ENCODE measurements around the gene CUEDC1. TPM values are rescaled to one million over a fixed set of nuclear protein-coding genes. Genes with fewer than 3 reads are reported as not detected.

The CUEDC1 gene
- total and polyA plus RNA-seq, 4 donors = 19.7 to 55.7 (median 29.2) TPM

DNA sequence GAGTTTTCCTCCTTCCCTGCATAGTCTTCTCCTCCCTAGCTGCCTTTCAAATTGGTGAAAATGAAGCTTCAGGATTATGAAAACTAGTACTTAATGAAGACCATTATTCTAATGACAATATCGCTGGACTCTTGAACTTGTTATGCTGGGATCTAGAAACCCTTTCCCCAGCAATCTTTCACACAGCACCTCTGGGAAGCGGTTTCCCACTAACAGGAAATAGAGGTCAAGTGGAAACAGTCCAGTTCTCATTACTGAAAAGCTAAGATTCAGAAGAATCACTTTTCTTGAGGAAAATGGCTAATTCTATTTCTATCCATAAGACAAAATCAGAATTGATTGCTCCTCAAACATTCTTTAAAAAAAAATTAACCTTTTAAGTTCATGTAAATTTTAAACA, 34.8 kb upstream of the CUEDC1 start:
- TF ChIP-seq, protein P1, sequence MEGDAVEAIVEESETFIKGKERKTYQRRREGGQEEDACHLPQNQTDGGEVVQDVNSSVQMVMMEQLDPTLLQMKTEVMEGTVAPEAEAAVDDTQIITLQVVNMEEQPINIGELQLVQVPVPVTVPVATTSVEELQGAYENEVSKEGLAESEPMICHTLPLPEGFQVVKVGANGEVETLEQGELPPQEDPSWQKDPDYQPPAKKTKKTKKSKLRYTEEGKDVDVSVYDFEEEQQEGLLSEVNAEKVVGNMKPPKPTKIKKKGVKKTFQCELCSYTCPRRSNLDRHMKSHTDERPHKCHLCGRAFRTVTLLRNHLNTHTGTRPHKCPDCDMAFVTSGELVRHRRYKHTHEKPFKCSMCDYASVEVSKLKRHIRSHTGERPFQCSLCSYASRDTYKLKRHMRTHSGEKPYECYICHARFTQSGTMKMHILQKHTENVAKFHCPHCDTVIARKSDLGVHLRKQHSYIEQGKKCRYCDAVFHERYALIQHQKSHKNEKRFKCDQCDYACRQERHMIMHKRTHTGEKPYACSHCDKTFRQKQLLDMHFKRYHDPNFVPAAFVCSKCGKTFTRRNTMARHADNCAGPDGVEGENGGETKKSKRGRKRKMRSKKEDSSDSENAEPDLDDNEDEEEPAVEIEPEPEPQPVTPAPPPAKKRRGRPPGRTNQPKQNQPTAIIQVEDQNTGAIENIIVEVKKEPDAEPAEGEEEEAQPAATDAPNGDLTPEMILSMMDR (IDR thresholded peaks at IDR 0.05; ENCODE audit: control extremely low read depth, extremely low read depth) = no peak
- ATAC-seq (ENCODE audit: insufficient read depth, low FRiP score) (no peak), DNase-seq (no peak)
- no peaks in the 10 kb centered on the region for H3K36me3 ChIP-seq (ENCODE audit: control insufficient read depth in 4 of 4, insufficient read depth in 4 of 4, low read length in 4 of 4)
- no peaks in the 10 kb centered on the region for H3K27me3 ChIP-seq (ENCODE audit: control insufficient read depth in 3 of 3, insufficient read depth in 3 of 3, low read length in 2 of 3)
- peak overlapping the region in 1 of 2 donors; percentile 66 for H3K27ac ChIP-seq (ENCODE audit: low read depth in 1 of 2, low read length in 1 of 2)
- 72 to 78% methylated on average over 2 of the region's 2 CpGs for WGBS, 2 donors
- no peak overlapping the region for H3K9ac ChIP-seq (ENCODE audit: insufficient read depth in 1 of 2, low read length in 2 of 2)
- no peak overlapping the region for H3K4me3 ChIP-seq
- H3K4me1 ChIP-seq (ENCODE audit: control insufficient read depth in 5 of 5, insufficient read depth in 5 of 5, low read length in 5 of 5) = peaks cover 4 to 43% (median 13%) of the 10 kb centered on the region in 5 donors
- H3K9me3 ChIP-seq (ENCODE audit: control insufficient read depth in 4 of 4, insufficient read depth in 3 of 4, low read length in 3 of 4) = no peaks in the 10 kb centered on the region

DNA sequence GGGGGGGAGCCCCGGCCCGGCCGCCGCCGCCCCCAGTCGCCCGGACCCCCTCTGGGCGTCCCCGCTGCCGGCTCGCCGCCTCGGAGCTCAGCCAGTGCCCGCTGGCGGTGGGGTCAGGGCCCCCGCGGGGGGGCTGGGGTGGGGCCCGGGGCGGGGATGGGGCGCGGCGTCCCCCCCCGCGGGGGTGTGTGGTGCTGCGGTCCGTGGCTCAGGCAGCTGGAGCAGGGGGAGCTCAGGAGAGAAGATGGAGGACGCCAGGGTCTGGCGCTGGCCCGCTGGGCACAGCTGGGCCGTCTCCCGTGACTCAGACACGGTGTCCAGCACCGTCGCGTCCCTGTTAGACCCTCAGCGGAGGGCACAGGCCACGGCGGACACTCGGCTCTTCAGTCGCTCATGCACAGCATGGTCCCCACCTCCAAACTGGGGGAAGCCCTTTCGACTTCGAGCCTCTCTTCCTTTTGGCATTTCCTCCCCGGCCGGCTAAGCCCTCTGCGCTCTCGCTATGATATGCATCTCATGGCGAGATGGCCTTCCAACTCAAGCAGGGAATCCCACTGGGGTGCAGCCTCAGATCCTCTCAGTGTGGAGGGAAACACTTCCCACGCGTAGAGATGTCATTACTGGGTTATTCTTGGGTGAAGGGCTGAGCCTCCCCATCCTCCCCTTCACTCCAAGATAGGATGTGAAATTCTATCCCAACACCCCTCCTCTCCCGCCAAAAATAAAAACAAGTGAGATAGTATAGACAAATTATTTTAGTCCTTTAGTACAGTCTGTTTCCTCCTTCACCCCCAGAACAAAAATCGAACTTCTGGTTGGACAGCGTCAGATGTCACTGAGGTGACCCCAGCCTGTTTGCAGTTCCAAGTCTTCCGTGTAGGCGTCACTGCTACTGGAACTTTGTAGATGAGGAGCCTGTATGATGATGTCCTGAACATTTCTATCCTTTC, 33.4 kb upstream of the CUEDC1 start:
- TF ChIP-seq, protein P1 (IDR thresholded peaks at IDR 0.05; ENCODE audit: control extremely low read depth, extremely low read depth) = no peak
- Histone ChIP-seq H3K36me3 (ENCODE audit: control insufficient read depth in 4 of 4, insufficient read depth in 4 of 4, low read length in 4 of 4) (no peaks in the 10 kb centered on the region), H3K9me3 (ENCODE audit: control insufficient read depth in 4 of 4, insufficient read depth in 3 of 4, low read length in 3 of 4) (no peaks in the 10 kb centered on the region), H3K27me3 (ENCODE audit: control insufficient read depth in 3 of 3, insufficient read depth in 3 of 3, low read length in 2 of 3) (no peaks in the 10 kb centered on the region), H3K4me3 (peak overlapping the region; percentile 93), H3K4me1 (ENCODE audit: control insufficient read depth in 5 of 5, insufficient read depth in 5 of 5, low read length in 5 of 5) (peaks cover 2 to 53% (median 26%) of the 10 kb centered on the region in 5 donors), H3K9ac (ENCODE audit: insufficient read depth in 1 of 2, low read length in 2 of 2) (peak overlapping the region in 1 of 2 donors; percentile 73), H3K27ac (ENCODE audit: low read depth in 1 of 2, low read length in 1 of 2) (peak overlapping the region; percentile 93 to 99)
- ATAC-seq (ENCODE audit: insufficient read depth, low FRiP score) = peak; percentile 80
- 3% methylated on average over 44 to 54 of the region's 54 CpGs for WGBS, 2 donors
- peak; percentile 84 to 85 (median 84) for DNase-seq

DNA sequence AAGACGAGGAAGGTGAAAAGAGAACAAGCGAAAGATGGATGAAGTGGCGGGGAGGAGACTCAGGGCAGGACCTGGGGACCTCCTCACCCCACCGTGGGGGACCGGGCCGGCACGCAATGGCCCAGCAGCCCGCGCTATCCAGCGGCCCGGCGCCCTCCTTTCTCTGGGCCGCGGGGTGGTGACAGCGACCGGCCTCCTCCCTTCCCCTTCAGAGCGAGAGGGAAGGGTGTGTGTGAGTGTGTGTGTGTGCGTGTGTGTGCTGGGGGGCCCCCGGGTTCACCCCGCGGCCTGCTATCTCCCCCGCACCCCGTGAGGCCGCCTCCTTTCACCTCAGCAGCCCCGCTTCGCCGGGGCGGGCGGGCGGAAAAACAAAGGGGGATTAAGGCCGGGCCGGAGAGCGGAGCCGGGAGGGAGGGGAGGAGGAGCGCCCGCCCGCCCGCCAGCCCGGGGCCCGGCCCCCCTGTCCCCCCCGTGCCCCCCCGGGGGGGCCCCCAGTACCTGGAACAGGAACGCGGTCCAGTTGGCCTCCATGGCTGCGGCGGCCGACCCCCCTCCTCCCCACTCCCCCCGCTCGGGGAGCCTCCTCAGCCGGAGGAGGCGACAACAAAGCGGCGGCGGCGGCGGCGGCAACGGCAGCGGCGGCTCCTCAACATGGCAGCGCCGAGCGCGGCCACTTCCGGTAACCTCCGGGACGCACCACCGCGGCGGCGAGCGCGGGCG, 32.5 kb upstream of the CUEDC1 start, which contains the start of gene VEZF1:
TSS of gene VEZF1 (minus strand) at position 674 of the 720 bp plus-strand sequence. CDS start at position 531, 143 bp downstream.
- Histone ChIP-seq H3K4me3 (peak within 1 kb of the TSS; percentile 93), H3K36me3 (ENCODE audit: control insufficient read depth in 4 of 4, insufficient read depth in 4 of 4, low read length in 4 of 4) (peaks cover 0 to 5% (median under 1%) of the 10 kb centered on the region in 4 donors), H3K27me3 (ENCODE audit: control insufficient read depth in 3 of 3, insufficient read depth in 3 of 3, low read length in 2 of 3) (no peaks in the 10 kb centered on the region), H3K27ac (ENCODE audit: low read depth in 1 of 2, low read length in 1 of 2) (peak within 1 kb of the TSS; percentile 93 to 99), H3K9me3 (ENCODE audit: control insufficient read depth in 4 of 4, insufficient read depth in 3 of 4, low read length in 3 of 4) (no peaks in the 10 kb centered on the region), H3K9ac (ENCODE audit: insufficient read depth in 1 of 2, low read length in 2 of 2) (peak within 1 kb of the TSS; percentile 87 to 95), H3K4me1 (ENCODE audit: control insufficient read depth in 5 of 5, insufficient read depth in 5 of 5, low read length in 5 of 5) (peaks cover 5 to 60% (median 30%) of the 10 kb centered on the region in 5 donors)
- WGBS, 2 donors = 0% methylated on average over 8 to 74 of the region's 74 CpGs
- DNase-seq (peak; percentile 83 to 86 (median 85)), ATAC-seq (ENCODE audit: insufficient read depth, low FRiP score) (peak; percentile 67)
- TF ChIP-seq, protein P1 (IDR thresholded peaks at IDR 0.05; ENCODE audit: control extremely low read depth, extremely low read depth) = no peak

All from lung (tissue), 12 donors.